AML-193 (cell line): Measurements from ENCODE around the gene STX18.
"Not testable (repeated sequence)": the region's sequence is repeated elsewhere in the genome, so short reads cannot be mapped to it uniquely, and the experiment has no call there.

ENCODE experiments used
- DNase-seq, 2 experiments: peaks; one replicate each; lab custom pipeline; 2025; lab: John Stamatoyannopoulos, UW

STX18 gene

GRCh38 chr4:4437798-4438470 is 103.9 kb downstream of the STX18 start:
- DNase-seq = no peak

- no peak for DNase-seq
These were observed 105.5 kb downstream of the STX18 start for GRCh38 chr4:4436244-4436823.

- no peak for DNase-seq
These were observed 107.9 kb downstream of the STX18 start for GRCh38 chr4:4433941-4434340.

GRCh38 chr4:4432341-4433125 is 109.3 kb downstream of the STX18 start:
- no peak for DNase-seq

- DNase-seq = peak; percentile 12 to 27
These were observed 111.2 kb downstream of the STX18 start for GRCh38 chr4:4430492-4431195.

- DNase-seq = no peak
These were observed 112.6 kb downstream of the STX18 start for GRCh38 chr4:4428966-4429875.

GRCh38 chr4:4427886-4428285 is 114.0 kb downstream of the STX18 start:
- no peak for DNase-seq

GRCh38 chr4:4427121-4427870 is 114.6 kb downstream of the STX18 start:
- DNase-seq = no peak

GRCh38 chr4:4426511-4427120 is 115.2 kb downstream of the STX18 start:
- DNase-seq = no peak

GRCh38 chr4:4425696-4426095 is 116.2 kb downstream of the STX18 start:
- DNase-seq = no peak

GRCh38 chr4:4425119-4425690 is 116.6 kb downstream of the STX18 start:
- no peak for DNase-seq

- DNase-seq = no peak
These were observed 117.2 kb downstream of the STX18 start for GRCh38 chr4:4424499-4425115.

GRCh38 chr4:4423706-4424498 is 117.9 kb downstream of the STX18 start:
- no peak for DNase-seq

GRCh38 chr4:4422856-4423499 is 118.9 kb downstream of the STX18 start:
- no peak for DNase-seq

GRCh38 chr4:4422117-4422516 is 119.7 kb downstream of the STX18 start:
- DNase-seq = not testable (repeated sequence)

- DNase-seq = no peak
These were observed 120.5 kb downstream of the STX18 start for GRCh38 chr4:4421356-4421755.

GRCh38 chr4:4420421-4420820 is 121.4 kb downstream of the STX18 start:
- DNase-seq = no peak

- DNase-seq = no peak
These were observed 122.0 kb downstream of the STX18 start for GRCh38 chr4:4419896-4420295.
